OCI-LY7 (cell line): ENCODE data around the gene SPIRE2.

Experiments
- EZH2phosphoT487 ChIP-seq: fragments of 200-600 bp; sonication (generic); IDR thresholded peaks from 2 replicates; pipeline ENCODE4 v1.6.1; 2018; ENCODE audit warnings: low read depth, borderline replicate concordance, mild to moderate bottlenecking, mixed run types, antibody characterized with exemption, low read length, moderate library complexity, mixed read lengths
- TF ChIP-seq, protein P1 (sequence below): fragments of 200-600 bp; sonication (generic); conservative IDR thresholded peaks from 2 replicates; pipeline ENCODE4 v1.5.1; 2014; ENCODE audit warnings: mild to moderate bottlenecking, antibody characterized with exemption, low read length, moderate library complexity, mixed read lengths

GRCh38 chr16:89862732-89863131, 34.5 kb downstream of the SPIRE2 start:
- TF ChIP-seq, protein P1, sequence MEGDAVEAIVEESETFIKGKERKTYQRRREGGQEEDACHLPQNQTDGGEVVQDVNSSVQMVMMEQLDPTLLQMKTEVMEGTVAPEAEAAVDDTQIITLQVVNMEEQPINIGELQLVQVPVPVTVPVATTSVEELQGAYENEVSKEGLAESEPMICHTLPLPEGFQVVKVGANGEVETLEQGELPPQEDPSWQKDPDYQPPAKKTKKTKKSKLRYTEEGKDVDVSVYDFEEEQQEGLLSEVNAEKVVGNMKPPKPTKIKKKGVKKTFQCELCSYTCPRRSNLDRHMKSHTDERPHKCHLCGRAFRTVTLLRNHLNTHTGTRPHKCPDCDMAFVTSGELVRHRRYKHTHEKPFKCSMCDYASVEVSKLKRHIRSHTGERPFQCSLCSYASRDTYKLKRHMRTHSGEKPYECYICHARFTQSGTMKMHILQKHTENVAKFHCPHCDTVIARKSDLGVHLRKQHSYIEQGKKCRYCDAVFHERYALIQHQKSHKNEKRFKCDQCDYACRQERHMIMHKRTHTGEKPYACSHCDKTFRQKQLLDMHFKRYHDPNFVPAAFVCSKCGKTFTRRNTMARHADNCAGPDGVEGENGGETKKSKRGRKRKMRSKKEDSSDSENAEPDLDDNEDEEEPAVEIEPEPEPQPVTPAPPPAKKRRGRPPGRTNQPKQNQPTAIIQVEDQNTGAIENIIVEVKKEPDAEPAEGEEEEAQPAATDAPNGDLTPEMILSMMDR = no peak
- no peak for TF ChIP-seq EZH2phosphoT487
